Measurements from ENCODE around the gene HEATR5A.

DNA sequence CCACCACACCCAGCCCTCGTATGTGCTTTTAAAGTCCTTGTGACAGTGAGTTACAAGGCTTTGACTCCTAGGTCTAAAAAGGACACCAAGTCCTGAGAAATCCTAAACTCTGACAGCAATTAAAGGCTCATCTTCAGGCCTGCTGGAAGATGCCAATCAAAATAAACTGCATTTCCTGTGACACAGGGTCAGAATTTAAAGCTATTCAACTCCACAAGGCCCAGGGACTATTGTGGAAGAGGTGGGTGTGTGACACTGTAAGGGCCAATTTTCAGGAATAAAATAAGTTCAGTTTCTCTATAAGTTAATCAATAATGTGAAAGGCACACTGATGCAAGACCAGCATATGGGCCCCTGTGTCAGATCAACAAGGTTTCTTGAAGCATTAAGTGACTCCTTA, 143.3 kb downstream of the HEATR5A start:
- TF ChIP-seq POLR2A (IDR thresholded peaks at IDR 0.05), result no peak
- TF ChIP-seq, protein P1, sequence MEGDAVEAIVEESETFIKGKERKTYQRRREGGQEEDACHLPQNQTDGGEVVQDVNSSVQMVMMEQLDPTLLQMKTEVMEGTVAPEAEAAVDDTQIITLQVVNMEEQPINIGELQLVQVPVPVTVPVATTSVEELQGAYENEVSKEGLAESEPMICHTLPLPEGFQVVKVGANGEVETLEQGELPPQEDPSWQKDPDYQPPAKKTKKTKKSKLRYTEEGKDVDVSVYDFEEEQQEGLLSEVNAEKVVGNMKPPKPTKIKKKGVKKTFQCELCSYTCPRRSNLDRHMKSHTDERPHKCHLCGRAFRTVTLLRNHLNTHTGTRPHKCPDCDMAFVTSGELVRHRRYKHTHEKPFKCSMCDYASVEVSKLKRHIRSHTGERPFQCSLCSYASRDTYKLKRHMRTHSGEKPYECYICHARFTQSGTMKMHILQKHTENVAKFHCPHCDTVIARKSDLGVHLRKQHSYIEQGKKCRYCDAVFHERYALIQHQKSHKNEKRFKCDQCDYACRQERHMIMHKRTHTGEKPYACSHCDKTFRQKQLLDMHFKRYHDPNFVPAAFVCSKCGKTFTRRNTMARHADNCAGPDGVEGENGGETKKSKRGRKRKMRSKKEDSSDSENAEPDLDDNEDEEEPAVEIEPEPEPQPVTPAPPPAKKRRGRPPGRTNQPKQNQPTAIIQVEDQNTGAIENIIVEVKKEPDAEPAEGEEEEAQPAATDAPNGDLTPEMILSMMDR (IDR thresholded peaks at IDR 0.05), result no peak
